K562 (cell line): ENCODE results near the gene ABCC12. TPM values are rescaled to one million over a fixed set of nuclear protein-coding genes. Genes with fewer than 3 reads are reported as not detected.
A peak's percentile ranks its signal among the peaks of the same experiment; 100 is the strongest.

Experiments used
- ARID3A ChIP-seq: IDR thresholded peaks from 2 replicates; pipeline ENCODE4 v1.6.1; 2012; ENCODE audit warnings: low read depth, low read length, improper control_type of control experiment, borderline replicate concordance
- DDX20 ChIP-seq: fragments of 450-650 bp; IDR thresholded peaks from 2 replicates; pipeline ENCODE4 v1.6.1; 2016; ENCODE audit warnings: missing genetic modification characterization, low read depth, mild to moderate bottlenecking, missing compliant biosample characterization, moderate library complexity
- HDAC2 ChIP-seq: fragments of 450-650 bp; IDR thresholded peaks from 2 replicates; pipeline ENCODE4 v1.6.1; 2016; ENCODE audit warnings: mild to moderate bottlenecking
- MLX ChIP-seq, 2 experiments: fragments of 450-650 bp in 1 of 2; sonication (generic) in 1 of 2; formaldehyde crosslinking; conservative IDR thresholded peaks; 2 replicates each; pipeline versions ENCODE4 v1.4.0 to v1.8.1; 2020 to 2022; ENCODE audit warnings: mild to moderate bottlenecking in 1 of 2, missing genetic modification reagents in 1 of 2
- NCOR1 ChIP-seq: fragments of 450-650 bp; IDR thresholded peaks from 2 replicates; pipeline ENCODE4 v1.6.1; 2016; ENCODE audit warnings: mild to moderate bottlenecking, moderate library complexity
- NEUROD1 ChIP-seq: fragments of 150-350 bp; IDR thresholded peaks from 2 replicates; pipeline ENCODE4 v1.6.1; 2014; ENCODE audit warnings: borderline replicate concordance, low read length, low read depth; ENCODE audit not compliant: partially characterized antibody
- PML ChIP-seq: IDR thresholded peaks from 2 replicates; pipeline ENCODE4 v1.6.1; 2012; ENCODE audit warnings: low read length, inconsistent platforms
- PTRF ChIP-seq: fragments of 450-650 bp; IDR thresholded peaks from 2 replicates; pipeline ENCODE4 v1.6.1; 2016; ENCODE audit warnings: mild to moderate bottlenecking, missing genetic modification characterization, missing compliant biosample characterization
- RCOR1 ChIP-seq, 2 experiments: IDR thresholded peaks; 2 replicates each; pipeline ENCODE4 v1.6.1; 2012; ENCODE audit warnings: low read depth in 2 of 2, low read length in 2 of 2, borderline replicate concordance in 1 of 2, improper control_type of control experiment in 1 of 2
- ZBTB40 ChIP-seq, 2 experiments: fragments of 450-650 bp in 1 of 2; sonication (generic) in 1 of 2; formaldehyde crosslinking in 1 of 2; IDR thresholded peaks; 2 replicates each; pipeline versions ENCODE4 v1.7.1 to v1.9.0; 2016 to 2022; ENCODE audit warnings: inconsistent platforms in 1 of 2, mild to moderate bottlenecking in 1 of 2, missing genetic modification reagents in 1 of 2
- ZNF311 ChIP-seq: fragments of 250-450 bp; sonication (Bioruptor Pico); IDR thresholded peaks from 2 replicates; pipeline ENCODE4 v1.4.0; 2020; ENCODE audit warnings: mild to moderate bottlenecking, moderate library complexity
- ZNF707 ChIP-seq: fragments of 250-450 bp; sonication (Bioruptor Pico); conservative IDR thresholded peaks from 2 replicates; pipeline ENCODE4 v1.8.0; 2022; ENCODE audit warnings: inconsistent platforms, mild to moderate bottlenecking, moderate library complexity
- polyA plus RNA-seq, 8 experiments: library from polyadenylated mRNA; depleted of rRNA in 4 of 8; stranded (reverse) in 5 of 8; unstranded in 3 of 8; fragments of >200 nt; fragmentation: Nextera tagmentation in 2 of 8; fragmentation: Illumina TruSeq in 1 of 8; extraction: Ambion mirVana in 2 of 8; extraction: Trizol in 1 of 8; gene quantifications; 2 replicates each; pipeline versions ENCODE4 v1.2.1 to v1.2.3, GENCODE V29; 2011 to 2014; ENCODE audit warnings: inconsistent platforms in 1 of 8, missing spikeins in 1 of 8
- total RNA-seq, 7 experiments: library from RNA; depleted of rRNA in 6 of 7; stranded (reverse); fragments of >200 nt in 6 of 7; fragmentation: Illumina TruSeq in 2 of 7; extraction: Trizol in 2 of 7; gene quantifications; 2 replicates each; pipeline versions ENCODE4 v1.2.1 to v1.2.3, GENCODE V29; 2011 to 2021; ENCODE audit warnings: low replicate concordance in 1 of 7

ABCC12 gene
- total and polyA plus RNA-seq, 9 of the 15 experiments (the other 6 are each of a cell fraction or from before 2014, with no cell fraction given), result not detected

- TF ChIP-seq ZBTB40 (IDR thresholded peaks at IDR 0.05) (no peak), ZBTB40 (CRISPR knock-in tag; IDR thresholded peaks at IDR 0.05) (no peak), PTRF (tag) (no peak), HDAC2 (no peak), ZNF707 (CRISPR knock-in tag) (no peak), RCOR1 (IDR thresholded peaks at IDR 0.05; ENCODE audit: borderline replicate concordance in 1 of 2, low read depth in 2 of 2, low read length in 2 of 2) (peak in 1 of 2 experiments; percentile 69; a peak in 1 of 4 replicates), PML (no peak), NCOR1 (no peak), MLX (CRISPR knock-in tag; conservative IDR thresholded peaks at IDR 0.05) (no peak), DDX20 (tag) (no peak), ZNF311 (CRISPR knock-in tag) (no peak), NEUROD1 (no peak), ARID3A (peak; percentile 40; the same call in 1 of the 2 replicates)
Observed at GRCh38 chr16:48123104-48123788, 32.5 kb downstream of the ABCC12 start (continued).
